ENCODE data around the gene SGK1.

DNA sequence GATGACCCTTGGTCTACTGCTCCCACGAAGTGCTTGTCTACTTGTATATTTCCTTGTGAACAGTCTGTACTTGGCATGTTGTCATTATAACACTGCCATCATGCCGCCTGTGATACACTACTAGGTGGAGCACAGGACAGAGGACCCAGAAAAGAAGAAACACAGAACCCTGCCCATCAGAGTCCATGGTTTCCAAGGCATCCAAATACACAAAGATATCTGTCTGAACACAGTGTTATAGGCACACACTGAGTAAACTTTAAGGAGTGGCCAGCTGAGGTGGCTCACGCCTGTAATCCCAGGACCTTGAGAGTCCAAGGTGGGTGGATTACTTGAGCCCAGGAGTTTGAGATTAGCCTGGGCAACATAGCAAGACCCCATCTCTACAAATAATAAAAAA, 155.0 kb downstream of the SGK1 start:
- TF ChIP-seq, protein P1, sequence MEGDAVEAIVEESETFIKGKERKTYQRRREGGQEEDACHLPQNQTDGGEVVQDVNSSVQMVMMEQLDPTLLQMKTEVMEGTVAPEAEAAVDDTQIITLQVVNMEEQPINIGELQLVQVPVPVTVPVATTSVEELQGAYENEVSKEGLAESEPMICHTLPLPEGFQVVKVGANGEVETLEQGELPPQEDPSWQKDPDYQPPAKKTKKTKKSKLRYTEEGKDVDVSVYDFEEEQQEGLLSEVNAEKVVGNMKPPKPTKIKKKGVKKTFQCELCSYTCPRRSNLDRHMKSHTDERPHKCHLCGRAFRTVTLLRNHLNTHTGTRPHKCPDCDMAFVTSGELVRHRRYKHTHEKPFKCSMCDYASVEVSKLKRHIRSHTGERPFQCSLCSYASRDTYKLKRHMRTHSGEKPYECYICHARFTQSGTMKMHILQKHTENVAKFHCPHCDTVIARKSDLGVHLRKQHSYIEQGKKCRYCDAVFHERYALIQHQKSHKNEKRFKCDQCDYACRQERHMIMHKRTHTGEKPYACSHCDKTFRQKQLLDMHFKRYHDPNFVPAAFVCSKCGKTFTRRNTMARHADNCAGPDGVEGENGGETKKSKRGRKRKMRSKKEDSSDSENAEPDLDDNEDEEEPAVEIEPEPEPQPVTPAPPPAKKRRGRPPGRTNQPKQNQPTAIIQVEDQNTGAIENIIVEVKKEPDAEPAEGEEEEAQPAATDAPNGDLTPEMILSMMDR (IDR thresholded peaks at IDR 0.05): no peak
- TF ChIP-seq, protein P2, sequence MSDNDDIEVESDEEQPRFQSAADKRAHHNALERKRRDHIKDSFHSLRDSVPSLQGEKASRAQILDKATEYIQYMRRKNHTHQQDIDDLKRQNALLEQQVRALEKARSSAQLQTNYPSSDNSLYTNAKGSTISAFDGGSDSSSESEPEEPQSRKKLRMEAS (IDR thresholded peaks at IDR 0.05; ENCODE audit: low read depth): no peak
- TF ChIP-seq EP300 (IDR thresholded peaks at IDR 0.05; ENCODE audit: borderline replicate concordance in 1 of 2, low read depth in 1 of 2, low read length in 1 of 2) (no peak), POLR2AphosphoS5 (IDR thresholded peaks at IDR 0.05; ENCODE audit: low read depth, low read length) (no peak), RAD21 (IDR thresholded peaks at IDR 0.05; ENCODE audit: low read length) (no peak), RCOR1 (IDR thresholded peaks at IDR 0.05; ENCODE audit: low read length) (no peak), GABPA (IDR thresholded peaks at IDR 0.05; ENCODE audit: low read depth) (no peak)
- TF ChIP-seq, protein P3, sequence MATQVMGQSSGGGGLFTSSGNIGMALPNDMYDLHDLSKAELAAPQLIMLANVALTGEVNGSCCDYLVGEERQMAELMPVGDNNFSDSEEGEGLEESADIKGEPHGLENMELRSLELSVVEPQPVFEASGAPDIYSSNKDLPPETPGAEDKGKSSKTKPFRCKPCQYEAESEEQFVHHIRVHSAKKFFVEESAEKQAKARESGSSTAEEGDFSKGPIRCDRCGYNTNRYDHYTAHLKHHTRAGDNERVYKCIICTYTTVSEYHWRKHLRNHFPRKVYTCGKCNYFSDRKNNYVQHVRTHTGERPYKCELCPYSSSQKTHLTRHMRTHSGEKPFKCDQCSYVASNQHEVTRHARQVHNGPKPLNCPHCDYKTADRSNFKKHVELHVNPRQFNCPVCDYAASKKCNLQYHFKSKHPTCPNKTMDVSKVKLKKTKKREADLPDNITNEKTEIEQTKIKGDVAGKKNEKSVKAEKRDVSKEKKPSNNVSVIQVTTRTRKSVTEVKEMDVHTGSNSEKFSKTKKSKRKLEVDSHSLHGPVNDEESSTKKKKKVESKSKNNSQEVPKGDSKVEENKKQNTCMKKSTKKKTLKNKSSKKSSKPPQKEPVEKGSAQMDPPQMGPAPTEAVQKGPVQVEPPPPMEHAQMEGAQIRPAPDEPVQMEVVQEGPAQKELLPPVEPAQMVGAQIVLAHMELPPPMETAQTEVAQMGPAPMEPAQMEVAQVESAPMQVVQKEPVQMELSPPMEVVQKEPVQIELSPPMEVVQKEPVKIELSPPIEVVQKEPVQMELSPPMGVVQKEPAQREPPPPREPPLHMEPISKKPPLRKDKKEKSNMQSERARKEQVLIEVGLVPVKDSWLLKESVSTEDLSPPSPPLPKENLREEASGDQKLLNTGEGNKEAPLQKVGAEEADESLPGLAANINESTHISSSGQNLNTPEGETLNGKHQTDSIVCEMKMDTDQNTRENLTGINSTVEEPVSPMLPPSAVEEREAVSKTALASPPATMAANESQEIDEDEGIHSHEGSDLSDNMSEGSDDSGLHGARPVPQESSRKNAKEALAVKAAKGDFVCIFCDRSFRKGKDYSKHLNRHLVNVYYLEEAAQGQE (IDR thresholded peaks at IDR 0.05; ENCODE audit: low read depth, low read length): no peak

Data from SK-N-SH (cell line).